ENCODE measurements around the gene CASK.

Gene CASK

GRCh38 chrX:41599507-41599906, 323.8 kb downstream of the CASK start:
- no peak overlapping the region for H3K4me3 ChIP-seq (ENCODE audit: low read depth, low read length)
- no peak for TF ChIP-seq CTCF (IDR thresholded peaks at IDR 0.05; ENCODE audit: borderline replicate concordance, insufficient read depth, low read depth, low read length)

GRCh38 chrX:41596596-41596995, 326.8 kb downstream of the CASK start:
- H3K4me3 ChIP-seq (ENCODE audit: low read depth, low read length) = no peak overlapping the region
- TF ChIP-seq CTCF (IDR thresholded peaks at IDR 0.05; ENCODE audit: borderline replicate concordance, insufficient read depth, low read depth, low read length) = no peak

- no peak overlapping the region for H3K4me3 ChIP-seq (ENCODE audit: low read depth, low read length)
- no peak for TF ChIP-seq CTCF (IDR thresholded peaks at IDR 0.05; ENCODE audit: borderline replicate concordance, insufficient read depth, low read depth, low read length)
Measured at GRCh38 chrX:41594634-41595033, 328.7 kb downstream of the CASK start.

- no peak for TF ChIP-seq CTCF (IDR thresholded peaks at IDR 0.05; ENCODE audit: borderline replicate concordance, insufficient read depth, low read depth, low read length)
- no peak overlapping the region for H3K4me3 ChIP-seq (ENCODE audit: low read depth, low read length)
Measured at GRCh38 chrX:41591906-41592305, 331.4 kb downstream of the CASK start.

GRCh38 chrX:41590641-41591040, 332.7 kb downstream of the CASK start:
- H3K4me3 ChIP-seq (ENCODE audit: low read depth, low read length) = no peak overlapping the region
- TF ChIP-seq CTCF (IDR thresholded peaks at IDR 0.05; ENCODE audit: borderline replicate concordance, insufficient read depth, low read depth, low read length) = no peak

GRCh38 chrX:41589634-41590270, 333.6 kb downstream of the CASK start:
- H3K4me3 ChIP-seq (ENCODE audit: low read depth, low read length) = no peak overlapping the region
- no peak for TF ChIP-seq CTCF (IDR thresholded peaks at IDR 0.05; ENCODE audit: borderline replicate concordance, insufficient read depth, low read depth, low read length)

- no peak for TF ChIP-seq CTCF (IDR thresholded peaks at IDR 0.05; ENCODE audit: borderline replicate concordance, insufficient read depth, low read depth, low read length)
Measured at GRCh38 chrX:41588271-41588670, 335.1 kb downstream of the CASK start.

More at GRCh38 chrX:41588271-41588670, 335.1 kb downstream of the CASK start:
- H3K4me3 ChIP-seq (ENCODE audit: low read depth, low read length) = no peak overlapping the region

All from GM12875 (cell line).